Measurements from ENCODE around the gene HOXC9. TPM values are rescaled to one million over a fixed set of nuclear protein-coding genes. Genes with fewer than 3 reads are reported as not detected.

The HOXC9 gene
- total and polyA plus RNA-seq, 4 donors: not detected

GRCh38 chr12:53958128-53958527, 41.8 kb upstream of the HOXC9 start:
- Histone ChIP-seq H3K4me1 (ENCODE audit: control insufficient read depth in 4 of 4, insufficient read depth in 4 of 4, low read length in 3 of 4) (peaks cover 0 to 1% (median 0%) of the 10 kb centered on the region in 4 donors), H3K9ac (ENCODE audit: low read depth in 1 of 2, low read length in 2 of 2) (no peak overlapping the region), H3K36me3 (ENCODE audit: control insufficient read depth in 4 of 4, insufficient read depth in 3 of 4, low read depth in 1 of 4, low read length in 3 of 4) (no peaks in the 10 kb centered on the region), H3K9me3 (ENCODE audit: control insufficient read depth in 4 of 4, low read length in 3 of 4) (peaks cover 0 to under 1% (median 0%) of the 10 kb centered on the region in 4 donors), H3K27me3 (ENCODE audit: control insufficient read depth in 4 of 4, insufficient read depth in 4 of 4, low read length in 3 of 4) (peaks cover 13 to 49% (median 33%) of the 10 kb centered on the region in 4 donors), H3K27ac (ENCODE audit: low read depth in 1 of 2, low read length in 2 of 2) (no peak overlapping the region), H3K4me3 (ENCODE audit: low read depth in 1 of 3, low read length in 3 of 3) (no peak overlapping the region)
- no peak for TF ChIP-seq NR2F2 (IDR thresholded peaks at IDR 0.05)
- no peak for TF ChIP-seq FOXA1 (IDR thresholded peaks at IDR 0.05)
- no peak for TF ChIP-seq GABPA (IDR thresholded peaks at IDR 0.05 in 1 of 2, conservative IDR thresholded peaks at IDR 0.05 in 1 of 2)
- no peak for TF ChIP-seq SP1 (IDR thresholded peaks at IDR 0.05)
- no peak for TF ChIP-seq FOXA2 (IDR thresholded peaks at IDR 0.05)
- no peak for DNase-seq (ENCODE audit: low spot score)
- WGBS: 14% methylated on average over 3 of the region's 3 CpGs

GRCh38 chr12:53959314-53959713, 40.6 kb upstream of the HOXC9 start:
- TF ChIP-seq HNF4G (IDR thresholded peaks at IDR 0.05): no peak
- TF ChIP-seq, protein P1, sequence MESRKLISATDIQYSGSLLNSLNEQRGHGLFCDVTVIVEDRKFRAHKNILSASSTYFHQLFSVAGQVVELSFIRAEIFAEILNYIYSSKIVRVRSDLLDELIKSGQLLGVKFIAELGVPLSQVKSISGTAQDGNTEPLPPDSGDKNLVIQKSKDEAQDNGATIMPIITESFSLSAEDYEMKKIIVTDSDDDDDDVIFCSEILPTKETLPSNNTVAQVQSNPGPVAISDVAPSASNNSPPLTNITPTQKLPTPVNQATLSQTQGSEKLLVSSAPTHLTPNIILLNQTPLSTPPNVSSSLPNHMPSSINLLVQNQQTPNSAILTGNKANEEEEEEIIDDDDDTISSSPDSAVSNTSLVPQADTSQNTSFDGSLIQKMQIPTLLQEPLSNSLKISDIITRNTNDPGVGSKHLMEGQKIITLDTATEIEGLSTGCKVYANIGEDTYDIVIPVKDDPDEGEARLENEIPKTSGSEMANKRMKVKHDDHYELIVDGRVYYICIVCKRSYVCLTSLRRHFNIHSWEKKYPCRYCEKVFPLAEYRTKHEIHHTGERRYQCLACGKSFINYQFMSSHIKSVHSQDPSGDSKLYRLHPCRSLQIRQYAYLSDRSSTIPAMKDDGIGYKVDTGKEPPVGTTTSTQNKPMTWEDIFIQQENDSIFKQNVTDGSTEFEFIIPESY (IDR thresholded peaks at IDR 0.05): no peak

GRCh38 chr12:53960187-53961024, 39.6 kb upstream of the HOXC9 start:
- Histone ChIP-seq H3K27me3 (ENCODE audit: control insufficient read depth in 4 of 4, insufficient read depth in 4 of 4, low read length in 3 of 4) (peaks cover 4 to 58% (median 38%) of the 10 kb centered on the region in 4 donors), H3K36me3 (ENCODE audit: control insufficient read depth in 4 of 4, insufficient read depth in 3 of 4, low read depth in 1 of 4, low read length in 3 of 4) (no peaks in the 10 kb centered on the region), H3K4me1 (ENCODE audit: control insufficient read depth in 4 of 4, insufficient read depth in 4 of 4, low read length in 3 of 4) (peaks cover 0 to 5% (median 0%) of the 10 kb centered on the region in 4 donors), H3K4me3 (ENCODE audit: low read depth in 1 of 3, low read length in 3 of 3) (no peak overlapping the region), H3K9me3 (ENCODE audit: control insufficient read depth in 4 of 4, low read length in 3 of 4) (peaks cover 0 to 3% (median 0%) of the 10 kb centered on the region in 4 donors), H3K9ac (ENCODE audit: low read depth in 1 of 2, low read length in 2 of 2) (no peak overlapping the region), H3K27ac (ENCODE audit: low read depth in 1 of 2, low read length in 2 of 2) (no peak overlapping the region)
- WGBS: 10% methylated on average over 39 of the region's 39 CpGs
- no peak for DNase-seq (ENCODE audit: low spot score)
- TF ChIP-seq TAF1 (conservative IDR thresholded peaks at IDR 0.05): no peak
- no peak for TF ChIP-seq RAD21 (IDR thresholded peaks at IDR 0.05)
- no peak for TF ChIP-seq ATF3 (IDR thresholded peaks at IDR 0.05)
- TF ChIP-seq, protein P1 (IDR thresholded peaks at IDR 0.05): no peak
- TF ChIP-seq, protein P2, sequence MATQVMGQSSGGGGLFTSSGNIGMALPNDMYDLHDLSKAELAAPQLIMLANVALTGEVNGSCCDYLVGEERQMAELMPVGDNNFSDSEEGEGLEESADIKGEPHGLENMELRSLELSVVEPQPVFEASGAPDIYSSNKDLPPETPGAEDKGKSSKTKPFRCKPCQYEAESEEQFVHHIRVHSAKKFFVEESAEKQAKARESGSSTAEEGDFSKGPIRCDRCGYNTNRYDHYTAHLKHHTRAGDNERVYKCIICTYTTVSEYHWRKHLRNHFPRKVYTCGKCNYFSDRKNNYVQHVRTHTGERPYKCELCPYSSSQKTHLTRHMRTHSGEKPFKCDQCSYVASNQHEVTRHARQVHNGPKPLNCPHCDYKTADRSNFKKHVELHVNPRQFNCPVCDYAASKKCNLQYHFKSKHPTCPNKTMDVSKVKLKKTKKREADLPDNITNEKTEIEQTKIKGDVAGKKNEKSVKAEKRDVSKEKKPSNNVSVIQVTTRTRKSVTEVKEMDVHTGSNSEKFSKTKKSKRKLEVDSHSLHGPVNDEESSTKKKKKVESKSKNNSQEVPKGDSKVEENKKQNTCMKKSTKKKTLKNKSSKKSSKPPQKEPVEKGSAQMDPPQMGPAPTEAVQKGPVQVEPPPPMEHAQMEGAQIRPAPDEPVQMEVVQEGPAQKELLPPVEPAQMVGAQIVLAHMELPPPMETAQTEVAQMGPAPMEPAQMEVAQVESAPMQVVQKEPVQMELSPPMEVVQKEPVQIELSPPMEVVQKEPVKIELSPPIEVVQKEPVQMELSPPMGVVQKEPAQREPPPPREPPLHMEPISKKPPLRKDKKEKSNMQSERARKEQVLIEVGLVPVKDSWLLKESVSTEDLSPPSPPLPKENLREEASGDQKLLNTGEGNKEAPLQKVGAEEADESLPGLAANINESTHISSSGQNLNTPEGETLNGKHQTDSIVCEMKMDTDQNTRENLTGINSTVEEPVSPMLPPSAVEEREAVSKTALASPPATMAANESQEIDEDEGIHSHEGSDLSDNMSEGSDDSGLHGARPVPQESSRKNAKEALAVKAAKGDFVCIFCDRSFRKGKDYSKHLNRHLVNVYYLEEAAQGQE (IDR thresholded peaks at IDR 0.05): no peak
- TF ChIP-seq JUND (IDR thresholded peaks at IDR 0.05): no peak
- no peak for TF ChIP-seq HNF4A (conservative IDR thresholded peaks at IDR 0.05)

More at GRCh38 chr12:53959314-53959713, 40.6 kb upstream of the HOXC9 start:
- Histone ChIP-seq H3K4me1 (ENCODE audit: control insufficient read depth in 4 of 4, insufficient read depth in 4 of 4, low read length in 3 of 4) (peaks cover 0 to 1% (median 0%) of the 10 kb centered on the region in 4 donors), H3K4me3 (ENCODE audit: low read depth in 1 of 3, low read length in 3 of 3) (no peak overlapping the region), H3K36me3 (ENCODE audit: control insufficient read depth in 4 of 4, insufficient read depth in 3 of 4, low read depth in 1 of 4, low read length in 3 of 4) (no peaks in the 10 kb centered on the region), H3K9me3 (ENCODE audit: control insufficient read depth in 4 of 4, low read length in 3 of 4) (peaks cover 0 to 3% (median 0%) of the 10 kb centered on the region in 4 donors), H3K9ac (ENCODE audit: low read depth in 1 of 2, low read length in 2 of 2) (no peak overlapping the region), H3K27me3 (ENCODE audit: control insufficient read depth in 4 of 4, insufficient read depth in 4 of 4, low read length in 3 of 4) (peaks cover 13 to 53% (median 35%) of the 10 kb centered on the region in 4 donors), H3K27ac (ENCODE audit: low read depth in 1 of 2, low read length in 2 of 2) (no peak overlapping the region)
- no peak for DNase-seq (ENCODE audit: low spot score)
- WGBS: 8% methylated on average over 4 of the region's 4 CpGs

Data from liver (tissue), 9 donors.